Stromal cell of bone marrow (primary cell): ENCODE data around the gene PRRG2.

Experiments
- DNase-seq: peaks from one replicate; pipeline ENCODE4 v3.0.0-alpha.2; 2012; ENCODE audit warnings: low read depth

PRRG2 gene

GRCh38 chr19:49581007-49581508 is at the start of gene PRRG2:
PRRG2 (plus strand) TSS chr19:49581316; CDS start chr19:49583220, 1,904 bp downstream.
- no peak for DNase-seq

- DNase-seq = no peak
Observed at GRCh38 chr19:49533551-49534488, 47.3 kb upstream of the PRRG2 start.

DNA sequence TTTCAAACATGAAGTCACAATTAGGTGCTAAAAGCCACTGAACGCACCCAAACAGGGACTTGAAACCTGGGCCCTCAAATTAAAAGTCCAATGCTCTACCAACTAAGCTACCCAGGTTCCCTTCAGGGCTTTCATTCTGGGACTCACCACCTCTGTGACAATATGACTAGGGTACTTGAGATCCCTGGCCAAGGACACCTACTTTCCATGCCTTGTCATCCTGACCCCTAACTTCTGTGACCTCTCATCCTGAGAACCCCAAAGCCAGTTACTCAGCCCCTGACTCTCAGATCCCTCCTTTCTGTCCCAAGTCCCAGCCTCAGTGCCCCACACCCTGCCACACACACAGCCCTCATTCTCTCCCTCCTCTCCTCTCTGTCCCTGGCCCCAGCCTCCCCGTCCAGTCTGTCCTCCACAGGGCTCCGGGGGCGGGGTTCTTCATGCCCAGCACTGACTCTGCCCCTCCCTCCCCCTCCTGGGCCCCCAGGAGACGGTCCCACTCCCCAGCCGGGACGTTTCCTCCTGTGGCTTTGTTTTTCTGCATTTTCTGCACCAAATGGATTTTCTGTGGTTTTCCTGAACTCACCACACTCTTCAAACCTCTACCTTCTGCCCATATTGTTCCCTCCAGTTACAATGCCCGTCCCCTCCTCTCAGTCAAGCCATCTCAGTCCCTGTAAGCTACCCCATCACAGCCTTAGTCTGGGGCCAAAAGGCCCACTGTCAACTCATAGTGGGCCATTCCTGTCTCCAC is 46.3 kb upstream of the PRRG2 start:
- no peak for DNase-seq

GRCh38 chr19:49536921-49537462 is 44.1 kb upstream of the PRRG2 start:
- no peak for DNase-seq

DNA sequence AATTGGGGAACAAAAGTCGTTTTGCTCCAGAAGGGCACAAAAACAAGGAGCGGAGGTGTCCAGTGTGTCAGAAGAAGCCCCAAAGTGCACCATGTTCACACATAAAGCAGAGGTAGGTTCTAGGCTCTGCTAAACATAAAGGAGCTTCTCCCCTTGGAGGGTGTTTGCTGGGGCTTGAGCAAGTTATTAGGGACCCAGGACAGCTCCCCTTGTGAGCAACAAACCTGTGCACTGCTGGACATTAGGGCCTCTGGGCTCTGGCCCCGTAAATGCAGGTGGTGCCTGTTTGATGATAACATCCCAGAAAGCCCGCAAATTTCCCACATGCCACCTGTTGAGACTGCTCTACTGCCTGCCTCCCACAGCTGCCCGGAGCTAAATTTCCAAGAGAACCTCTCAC is 42.5 kb upstream of the PRRG2 start:
- DNase-seq = no peak

- DNase-seq = no peak
Observed at GRCh38 chr19:49539192-49539952, 41.7 kb upstream of the PRRG2 start.

DNA sequence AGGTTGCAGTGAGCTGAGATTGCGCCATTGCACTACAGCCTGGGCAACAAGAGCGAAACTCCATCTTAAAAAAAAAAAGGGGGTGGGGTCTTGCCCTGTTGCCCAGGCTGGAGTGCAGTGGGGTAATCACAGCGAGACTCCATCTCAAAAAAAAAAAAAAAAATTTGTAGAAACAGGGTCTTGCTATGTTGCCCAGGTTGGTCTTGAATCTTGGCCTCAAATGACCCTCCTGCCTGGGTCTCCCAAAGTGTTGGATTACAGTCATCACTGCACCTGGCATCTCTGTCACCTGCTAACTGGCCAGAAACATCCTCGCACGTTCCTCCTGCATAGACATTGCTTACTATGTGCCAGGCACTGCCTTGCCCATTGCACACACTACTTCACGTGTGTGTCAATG is 39.2 kb upstream of the PRRG2 start:
- no peak for DNase-seq

- DNase-seq = no peak
Observed at GRCh38 chr19:49542446-49542845, 38.7 kb upstream of the PRRG2 start.

DNA sequence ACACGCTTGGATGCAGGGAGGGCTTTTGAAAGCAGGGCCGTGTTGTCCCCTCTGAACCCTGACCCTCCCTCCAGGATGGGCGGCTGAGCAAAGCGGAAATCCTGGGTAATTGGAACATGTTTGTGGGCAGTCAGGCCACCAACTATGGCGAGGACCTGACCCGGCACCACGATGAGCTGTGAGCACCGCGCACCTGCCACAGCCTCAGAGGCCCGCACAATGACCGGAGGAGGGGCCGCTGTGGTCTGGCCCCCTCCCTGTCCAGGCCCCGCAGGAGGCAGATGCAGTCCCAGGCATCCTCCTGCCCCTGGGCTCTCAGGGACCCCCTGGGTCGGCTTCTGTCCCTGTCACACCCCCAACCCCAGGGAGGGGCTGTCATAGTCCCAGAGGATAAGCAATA is 38.1 kb upstream of the PRRG2 start:
- DNase-seq = no peak

- no peak for DNase-seq
Observed at GRCh38 chr19:49544154-49544553, 37.0 kb upstream of the PRRG2 start.

GRCh38 chr19:49546825-49547565 is 34.1 kb upstream of the PRRG2 start:
- DNase-seq = peak; percentile 85

DNA sequence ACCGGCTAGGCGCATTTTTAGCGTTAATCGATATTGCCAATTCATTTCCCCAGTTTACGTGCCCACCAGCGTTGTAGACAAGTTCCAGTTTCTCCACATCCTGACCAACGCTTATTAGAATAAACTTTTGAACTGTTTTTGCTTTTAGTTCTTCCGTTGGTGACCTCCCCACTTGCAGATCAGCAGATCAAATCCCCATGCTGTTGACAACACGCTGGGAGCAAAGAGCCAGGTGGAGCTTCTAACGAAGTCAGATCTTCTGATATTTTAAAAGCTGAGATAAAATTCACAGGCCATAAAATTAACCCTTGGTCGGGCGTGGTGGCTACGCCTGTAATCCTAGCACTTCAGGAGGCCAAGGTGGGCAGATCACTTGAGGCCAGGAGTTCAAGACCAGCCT is 32.1 kb upstream of the PRRG2 start:
- no peak for DNase-seq

DNA sequence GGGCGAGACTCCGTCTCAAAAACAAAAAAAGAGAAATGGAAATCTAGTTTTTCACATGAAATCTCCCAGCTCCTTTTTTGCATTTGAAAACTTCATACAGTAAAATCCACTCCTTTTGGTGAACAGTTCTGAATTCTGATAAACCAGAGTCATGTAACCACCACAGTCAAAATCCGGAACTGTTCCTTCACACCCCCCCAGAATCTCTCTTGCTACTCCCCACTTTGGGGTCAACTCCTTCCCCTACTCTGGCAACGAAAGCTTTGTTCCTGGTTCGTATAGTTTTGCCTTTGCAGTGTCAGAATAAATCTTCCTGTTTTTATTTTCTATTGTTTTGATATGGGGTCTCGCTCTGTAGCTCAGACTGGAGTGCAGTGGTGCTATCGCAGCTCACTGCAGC is 29.6 kb upstream of the PRRG2 start:
- DNase-seq = no peak

GRCh38 chr19:49552749-49553148 is 28.4 kb upstream of the PRRG2 start:
- DNase-seq = no peak

DNA sequence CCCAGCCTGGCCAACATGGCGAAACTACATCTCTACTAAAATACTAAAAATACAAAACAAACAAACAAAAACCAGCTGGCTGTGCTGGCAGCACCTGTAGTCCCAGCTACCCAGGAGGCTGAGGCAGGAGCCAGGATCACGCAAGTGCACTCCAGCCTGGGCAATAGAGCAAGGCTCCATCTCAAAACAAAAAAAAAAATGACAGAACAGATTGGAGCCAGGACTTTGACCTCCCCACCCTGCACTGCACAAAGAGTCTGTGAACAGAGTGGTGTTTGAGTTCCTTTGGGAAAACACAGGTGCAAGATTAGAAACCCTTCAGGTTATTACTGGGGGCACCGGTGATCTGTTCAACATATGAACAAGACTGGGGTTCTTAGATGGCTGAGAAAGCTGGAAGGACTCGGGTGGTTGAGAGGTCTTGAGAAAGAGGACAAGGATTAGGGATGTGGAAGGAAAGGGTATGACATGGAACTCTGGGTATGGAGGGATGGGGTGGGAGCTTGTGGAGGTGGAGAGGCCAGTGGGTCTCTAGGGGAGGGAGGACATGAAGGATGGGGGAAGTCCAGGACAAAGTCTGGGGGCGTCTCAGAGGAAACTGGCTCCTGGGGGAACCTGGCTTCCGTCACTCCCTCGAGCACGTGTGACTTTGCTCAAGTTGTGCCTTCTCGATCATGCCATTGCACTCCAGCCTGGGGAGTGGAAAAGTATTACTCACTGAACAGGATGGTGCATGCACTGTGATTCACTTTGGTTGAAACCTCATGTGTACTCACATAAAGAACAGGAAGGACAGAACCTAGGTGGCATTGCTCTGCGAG is 27.5 kb upstream of the PRRG2 start:
- peak; percentile 60 for DNase-seq

DNA sequence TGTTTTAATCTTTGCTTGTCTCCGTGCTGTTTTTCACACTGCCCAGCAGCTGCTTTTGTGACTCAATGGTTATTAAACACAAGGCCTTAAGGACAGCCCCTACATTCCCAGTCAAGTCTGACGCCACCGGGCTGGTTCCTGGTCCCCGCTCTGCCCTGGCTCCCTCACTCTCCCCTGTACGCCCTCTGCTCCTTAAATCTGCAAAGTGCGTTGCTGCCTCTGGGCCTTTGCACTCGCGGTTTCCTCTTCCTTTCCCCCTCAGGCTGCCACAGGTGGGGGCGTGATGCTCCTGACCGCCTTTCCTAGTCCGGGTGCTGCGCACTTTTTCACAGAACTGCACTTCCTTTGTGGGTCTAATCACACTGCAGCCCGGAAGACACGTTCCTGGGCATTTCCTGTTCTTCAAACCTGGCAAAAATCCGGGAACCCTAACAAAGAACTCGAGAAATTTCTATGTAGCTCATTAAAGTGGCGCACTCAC is 26.4 kb upstream of the PRRG2 start:
- DNase-seq = no peak

DNA sequence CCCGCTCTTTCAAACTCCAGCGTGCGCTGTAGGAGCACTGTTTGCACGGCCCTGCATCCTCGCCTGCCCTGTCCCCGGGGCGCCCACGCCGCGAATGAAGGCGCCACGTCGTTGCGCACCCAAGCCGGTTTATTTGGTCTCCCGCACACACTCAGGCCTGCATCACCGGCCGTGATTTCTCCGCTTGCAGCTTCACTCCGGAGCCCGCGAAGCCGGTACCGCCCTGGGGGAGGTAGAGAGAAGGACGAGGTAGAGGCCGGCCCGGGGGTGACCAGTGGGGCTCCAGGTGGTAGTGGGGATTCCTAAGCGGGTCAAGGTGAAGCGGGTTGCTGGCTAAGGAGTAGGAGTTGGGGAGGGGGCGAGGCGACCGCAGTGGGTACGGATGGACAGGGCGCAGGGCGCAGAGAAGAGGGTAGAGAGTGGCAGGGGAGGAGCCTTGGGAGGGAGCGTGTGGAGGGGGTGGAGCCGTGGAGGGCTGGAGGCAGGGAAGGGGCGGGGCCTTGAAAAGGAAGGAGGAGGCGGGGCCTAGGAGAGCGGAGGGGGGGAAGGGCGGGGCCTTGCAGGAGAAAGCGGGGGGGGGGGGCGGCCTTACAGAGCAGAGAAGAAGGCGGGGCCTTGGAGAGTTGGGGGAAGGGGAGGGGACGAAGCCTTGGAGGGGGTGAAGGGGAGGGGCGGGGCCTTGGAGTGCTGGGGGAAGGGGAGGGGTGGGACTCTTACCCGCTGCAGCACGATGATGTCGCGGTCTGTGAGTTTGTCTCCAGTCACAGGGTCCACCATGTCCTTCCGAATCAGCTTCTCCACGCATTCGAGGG is 25.3 kb upstream of the PRRG2 start:
- no peak for DNase-seq

DNA sequence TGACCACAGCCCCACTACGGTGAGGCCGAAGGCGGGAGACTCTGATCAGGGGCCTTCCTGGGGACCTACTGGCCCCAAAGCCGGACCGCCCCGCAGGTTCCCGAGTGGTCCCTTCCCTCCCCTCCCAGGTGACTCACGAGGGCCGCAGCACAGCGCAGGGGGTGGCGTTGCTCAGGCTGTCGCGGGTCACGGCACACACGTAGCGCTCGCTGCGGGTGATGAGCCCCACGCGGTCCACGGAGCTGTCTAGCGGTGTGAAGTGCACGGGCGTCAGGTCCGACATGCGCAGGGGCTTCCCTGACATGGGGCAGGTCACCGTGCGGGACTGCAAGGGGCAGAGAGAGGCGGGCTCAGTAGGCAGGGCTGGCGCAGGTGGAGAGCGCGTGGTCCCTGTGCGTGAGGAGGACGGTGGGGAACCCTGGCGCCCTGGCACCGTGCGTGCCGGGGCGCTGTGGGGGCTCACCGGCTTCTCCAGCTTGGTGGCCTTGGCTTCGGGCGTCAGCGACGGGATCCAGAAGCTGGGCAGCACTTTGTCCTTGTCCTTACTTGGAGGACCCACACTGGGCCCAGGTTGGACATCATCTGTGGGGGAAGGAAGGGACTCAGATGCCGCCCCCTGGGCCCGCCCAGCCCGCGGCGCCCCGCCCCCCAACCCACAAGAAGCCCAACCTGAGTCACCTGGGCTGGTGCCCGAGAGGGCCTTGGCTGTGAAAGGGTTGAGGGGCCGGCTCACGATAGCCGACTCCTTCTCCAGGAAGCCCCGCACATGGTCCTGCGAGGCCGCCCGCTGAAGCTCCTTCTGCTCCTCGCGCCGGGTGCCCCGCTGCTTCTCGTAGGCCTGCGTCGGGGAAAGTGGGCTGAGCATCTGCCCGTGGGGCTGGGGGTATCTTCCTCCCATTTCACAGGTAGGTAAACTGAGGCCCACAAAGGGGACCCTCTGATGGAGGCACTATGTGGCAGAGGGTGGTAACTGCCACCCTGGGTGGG is 24.4 kb upstream of the PRRG2 start:
- no peak for DNase-seq
